Measurements from ENCODE around the gene ARV1.
"Not testable (repeated sequence)": the region's sequence is repeated elsewhere in the genome, so short reads cannot be mapped to it uniquely, and the experiment has no call there.

ARV1 gene

GRCh38 chr1:231001892-231002291 is 23.0 kb downstream of the ARV1 start:
- TF ChIP-seq CTCF (IDR thresholded peaks at IDR 0.05; ENCODE audit: extremely low read depth, missing control alignments) = no peak
- no peak for DNase-seq (ENCODE audit: low spot score)

- DNase-seq (ENCODE audit: low spot score) = not testable (repeated sequence)
Measured at GRCh38 chr1:231007535-231007934, 28.6 kb downstream of the ARV1 start.

- TF ChIP-seq CTCF (IDR thresholded peaks at IDR 0.05; ENCODE audit: extremely low read depth, missing control alignments) = no peak
- DNase-seq (ENCODE audit: low spot score) = no peak
Measured at GRCh38 chr1:231011360-231011759, 32.5 kb downstream of the ARV1 start.

- DNase-seq (ENCODE audit: low spot score) = no peak
- TF ChIP-seq CTCF (IDR thresholded peaks at IDR 0.05; ENCODE audit: extremely low read depth, missing control alignments) = no peak
Measured at GRCh38 chr1:231011963-231012362, 33.1 kb downstream of the ARV1 start.

GRCh38 chr1:231013391-231014015 is 34.6 kb downstream of the ARV1 start:
- no peak for TF ChIP-seq CTCF (IDR thresholded peaks at IDR 0.05; ENCODE audit: extremely low read depth, missing control alignments)
- DNase-seq (ENCODE audit: low spot score) = no peak

GRCh38 chr1:231016234-231016633 is 37.3 kb downstream of the ARV1 start:
- no peak for TF ChIP-seq CTCF (IDR thresholded peaks at IDR 0.05; ENCODE audit: extremely low read depth, missing control alignments)

GRCh38 chr1:231016966-231017365 is 38.1 kb downstream of the ARV1 start:
- no peak for TF ChIP-seq CTCF (IDR thresholded peaks at IDR 0.05; ENCODE audit: extremely low read depth, missing control alignments)
- no peak for DNase-seq (ENCODE audit: low spot score)

More at GRCh38 chr1:231016234-231016633, 37.3 kb downstream of the ARV1 start:
- no peak for DNase-seq (ENCODE audit: low spot score)

- DNase-seq (ENCODE audit: low spot score) = no peak
- no peak for TF ChIP-seq CTCF (IDR thresholded peaks at IDR 0.05; ENCODE audit: extremely low read depth, missing control alignments)
Measured at GRCh38 chr1:231019711-231020110, 40.8 kb downstream of the ARV1 start.
